ENCODE data around the gene PROCA1. TPM values are rescaled to one million over a fixed set of nuclear protein-coding genes. Genes with fewer than 3 reads are reported as not detected.
A peak's percentile ranks its signal among the peaks of the same experiment; 100 is the strongest.

Gene PROCA1
- polyA plus RNA-seq, 1 donor (not counting 4 experiments of a cell fraction or from before 2014, with no cell fraction given), result 0.39 TPM

- Histone ChIP-seq H3K4me1 (ENCODE audit: control insufficient read depth, extremely low read depth, insufficient read depth, low read length) (peaks cover 16% of the 10 kb centered on the region), H3K4me2 (ENCODE audit: control insufficient read depth, extremely low read depth, insufficient read depth, low read depth, low read length) (peak overlapping the region; percentile 94), H3K4me3 (ENCODE audit: control insufficient read depth in 2 of 3, extremely low read depth in 1 of 3, insufficient read depth in 2 of 3, low read depth in 1 of 3, low read length in 3 of 3) (no peak overlapping the region), H4K20me1 (ENCODE audit: control insufficient read depth, extremely low read depth, insufficient read depth, low read length) (peaks cover 4% of the 10 kb centered on the region), H3K79me2 (ENCODE audit: control insufficient read depth, insufficient read depth, low read length) (peaks cover 17% of the 10 kb centered on the region), H2AFZ (ENCODE audit: control insufficient read depth, low read length) (no peak overlapping the region), H3K27ac (ENCODE audit: control insufficient read depth, insufficient read depth, low read length) (no peak overlapping the region), H3K9me1 (ENCODE audit: control insufficient read depth, extremely low read depth, insufficient read depth, low read length) (peaks cover 3% of the 10 kb centered on the region), H3K36me3 (ENCODE audit: control insufficient read depth in 2 of 2, extremely low read depth in 1 of 2, insufficient read depth in 2 of 2, low read length in 2 of 2) (peaks cover 16 to 33% of the 10 kb centered on the region in 2 experiments), H3K9ac (ENCODE audit: control insufficient read depth, extremely low read depth, insufficient read depth, low read length) (no peak overlapping the region), H3K27me3 (ENCODE audit: control insufficient read depth, extremely low read depth, insufficient read depth, low read length) (no peaks in the 10 kb centered on the region), H3K9me3 (ENCODE audit: control insufficient read depth, low read depth, low read length) (no peaks in the 10 kb centered on the region)
- DNase-seq (ENCODE audit: low read depth, low spot score) (no peak), FAIRE-seq (no peak)
- no peak for TF ChIP-seq EZH2 (IDR thresholded peaks at IDR 0.05; ENCODE audit: low read length)
- TF ChIP-seq, protein P1, sequence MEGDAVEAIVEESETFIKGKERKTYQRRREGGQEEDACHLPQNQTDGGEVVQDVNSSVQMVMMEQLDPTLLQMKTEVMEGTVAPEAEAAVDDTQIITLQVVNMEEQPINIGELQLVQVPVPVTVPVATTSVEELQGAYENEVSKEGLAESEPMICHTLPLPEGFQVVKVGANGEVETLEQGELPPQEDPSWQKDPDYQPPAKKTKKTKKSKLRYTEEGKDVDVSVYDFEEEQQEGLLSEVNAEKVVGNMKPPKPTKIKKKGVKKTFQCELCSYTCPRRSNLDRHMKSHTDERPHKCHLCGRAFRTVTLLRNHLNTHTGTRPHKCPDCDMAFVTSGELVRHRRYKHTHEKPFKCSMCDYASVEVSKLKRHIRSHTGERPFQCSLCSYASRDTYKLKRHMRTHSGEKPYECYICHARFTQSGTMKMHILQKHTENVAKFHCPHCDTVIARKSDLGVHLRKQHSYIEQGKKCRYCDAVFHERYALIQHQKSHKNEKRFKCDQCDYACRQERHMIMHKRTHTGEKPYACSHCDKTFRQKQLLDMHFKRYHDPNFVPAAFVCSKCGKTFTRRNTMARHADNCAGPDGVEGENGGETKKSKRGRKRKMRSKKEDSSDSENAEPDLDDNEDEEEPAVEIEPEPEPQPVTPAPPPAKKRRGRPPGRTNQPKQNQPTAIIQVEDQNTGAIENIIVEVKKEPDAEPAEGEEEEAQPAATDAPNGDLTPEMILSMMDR (optimal IDR thresholded peaks at IDR 0.05 in 1 of 3, IDR thresholded peaks at IDR 0.05 in 1 of 3, conservative IDR thresholded peaks at IDR 0.05 in 1 of 3; ENCODE audit: extremely low read depth in 1 of 3, insufficient read depth in 2 of 3, low read length in 3 of 3), result no peak
- dilution Hi-C loops (cut with MboI; ENCODE audit: extremely low pct_ligation_motif_present, low sequenced_read_pairs), result no loop called here
These were observed 480 bp upstream of the PROCA1 start for GRCh38 chr17:28712032-28712704.

- no peaks in the 10 kb centered on the region for H3K9me1 ChIP-seq (ENCODE audit: control insufficient read depth, extremely low read depth, insufficient read depth, low read length)
- H4K20me1 ChIP-seq (ENCODE audit: control insufficient read depth, extremely low read depth, insufficient read depth, low read length), result peaks cover 2% of the 10 kb centered on the region
- H3K9me3 ChIP-seq (ENCODE audit: control insufficient read depth, low read depth, low read length), result no peaks in the 10 kb centered on the region
- dilution Hi-C loops (cut with MboI; ENCODE audit: extremely low pct_ligation_motif_present, low sequenced_read_pairs), result no loop called here
- peaks cover 6% of the 10 kb centered on the region for H3K79me2 ChIP-seq (ENCODE audit: control insufficient read depth, insufficient read depth, low read length)
- H3K4me3 ChIP-seq (ENCODE audit: control insufficient read depth in 2 of 3, extremely low read depth in 1 of 3, insufficient read depth in 2 of 3, low read depth in 1 of 3, low read length in 3 of 3), result peak overlapping the region; percentile 50 to 73 (median 67)
- FAIRE-seq, result no peak
- H3K9ac ChIP-seq (ENCODE audit: control insufficient read depth, extremely low read depth, insufficient read depth, low read length), result peak overlapping the region; percentile 76
- peak overlapping the region; percentile 71 for H3K27ac ChIP-seq (ENCODE audit: control insufficient read depth, insufficient read depth, low read length)
- DNase-seq (ENCODE audit: low read depth, low spot score), result no peak
- TF ChIP-seq, protein P1 (optimal IDR thresholded peaks at IDR 0.05 in 1 of 3, IDR thresholded peaks at IDR 0.05 in 1 of 3, conservative IDR thresholded peaks at IDR 0.05 in 1 of 3; ENCODE audit: extremely low read depth in 1 of 3, insufficient read depth in 2 of 3, low read length in 3 of 3), result no peak
- TF ChIP-seq EZH2 (IDR thresholded peaks at IDR 0.05; ENCODE audit: low read length), result no peak
- H3K36me3 ChIP-seq (ENCODE audit: control insufficient read depth in 2 of 2, extremely low read depth in 1 of 2, insufficient read depth in 2 of 2, low read length in 2 of 2), result peaks cover 16 to 32% of the 10 kb centered on the region in 2 experiments
- H2AFZ ChIP-seq (ENCODE audit: control insufficient read depth, low read length), result peak overlapping the region; percentile 87
- peaks cover 9% of the 10 kb centered on the region for H3K4me1 ChIP-seq (ENCODE audit: control insufficient read depth, extremely low read depth, insufficient read depth, low read length)
- H3K27me3 ChIP-seq (ENCODE audit: control insufficient read depth, extremely low read depth, insufficient read depth, low read length), result no peaks in the 10 kb centered on the region
- H3K4me2 ChIP-seq (ENCODE audit: control insufficient read depth, extremely low read depth, insufficient read depth, low read depth, low read length), result peak overlapping the region; percentile 94
These were observed 596 bp downstream of the PROCA1 start for GRCh38 chr17:28710861-28711722.

All from keratinocyte (primary cell).